Dermis blood vessel endothelial cell (primary cell): ENCODE data around the gene SMYD3. TPM values are rescaled to one million over a fixed set of nuclear protein-coding genes. Genes with fewer than 3 reads are reported as not detected.
A peak's percentile ranks its signal among the peaks of the same experiment; 100 is the strongest.

Experiments
- DNase-seq: peaks from one replicate; pipeline ENCODE4 v3.0.0; 2010
- total RNA-seq: library from RNA; depleted of rRNA; stranded (reverse); fragments of >200 nt; gene quantifications from 2 replicates; pipeline ENCODE4 v1.2.3, GENCODE V29; 2014

SMYD3 gene
- total RNA-seq, 1 donor from 2014 or later = 21.3 TPM

DNA sequence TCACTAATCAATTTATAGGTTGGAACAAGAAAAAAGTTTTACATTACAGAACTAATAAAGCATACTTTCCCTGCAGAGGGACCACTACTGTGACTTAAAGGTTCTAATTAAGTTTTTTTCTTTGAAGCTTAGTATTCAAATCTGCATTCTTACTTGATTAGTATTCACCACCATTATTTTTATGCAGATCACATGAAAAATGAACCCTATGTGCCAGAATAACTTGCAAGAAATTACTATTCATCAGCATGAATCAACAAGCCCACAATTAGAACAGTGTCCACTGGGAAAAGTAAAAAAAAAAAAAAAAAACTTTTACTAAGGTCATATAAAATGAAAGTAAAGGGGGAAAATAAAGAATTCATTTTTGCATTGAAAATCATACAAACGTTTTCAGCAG, 90.8 kb downstream of the SMYD3 start:
- DNase-seq = no peak

GRCh38 chr1:246415028-246415427, 92.1 kb downstream of the SMYD3 start:
- no peak for DNase-seq

DNA sequence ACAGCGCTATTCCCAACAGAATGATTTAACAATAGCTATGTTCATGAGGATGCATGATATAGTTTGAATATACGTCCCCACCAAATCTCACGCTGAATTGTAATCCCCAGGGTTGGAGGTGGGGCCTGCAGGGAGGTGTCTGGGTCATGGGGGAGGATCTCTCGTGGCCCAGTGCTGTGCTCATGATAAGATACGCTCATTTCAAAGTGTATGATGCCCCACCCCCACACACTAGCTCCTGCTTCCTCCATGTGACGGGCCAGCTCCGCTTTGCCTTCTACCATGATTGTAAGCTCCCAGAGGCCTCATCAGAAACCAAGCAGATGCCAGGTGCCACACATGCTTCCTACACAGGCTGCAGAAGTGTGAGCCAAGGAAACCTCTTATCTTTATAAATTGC, 93.6 kb downstream of the SMYD3 start:
- DNase-seq = no peak

DNA sequence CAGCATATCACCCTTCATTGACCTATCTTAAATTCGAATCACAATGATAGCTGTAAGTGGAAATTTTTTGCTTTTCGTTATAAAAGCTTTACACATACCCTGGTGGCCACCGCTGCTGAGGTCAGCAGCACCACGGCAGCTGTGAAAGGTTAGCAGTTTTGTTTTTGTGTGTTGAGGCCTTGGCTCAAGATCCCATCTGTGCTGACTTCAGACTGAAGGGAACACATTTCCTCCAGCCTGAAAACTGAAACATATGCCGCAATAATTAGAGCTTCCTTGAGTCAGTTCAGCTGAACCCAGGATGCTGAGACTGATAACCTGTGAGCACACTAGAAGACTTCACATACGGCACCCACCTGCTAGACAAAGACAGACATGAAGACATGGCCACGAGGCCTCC, 103.0 kb downstream of the SMYD3 start:
- DNase-seq = no peak

- no peak for DNase-seq
Observed at GRCh38 chr1:246398126-246398813, 108.8 kb downstream of the SMYD3 start.

GRCh38 chr1:246397046-246397445, 110.0 kb downstream of the SMYD3 start:
- no peak for DNase-seq

GRCh38 chr1:246396322-246396721, 110.8 kb downstream of the SMYD3 start:
- no peak for DNase-seq

DNA sequence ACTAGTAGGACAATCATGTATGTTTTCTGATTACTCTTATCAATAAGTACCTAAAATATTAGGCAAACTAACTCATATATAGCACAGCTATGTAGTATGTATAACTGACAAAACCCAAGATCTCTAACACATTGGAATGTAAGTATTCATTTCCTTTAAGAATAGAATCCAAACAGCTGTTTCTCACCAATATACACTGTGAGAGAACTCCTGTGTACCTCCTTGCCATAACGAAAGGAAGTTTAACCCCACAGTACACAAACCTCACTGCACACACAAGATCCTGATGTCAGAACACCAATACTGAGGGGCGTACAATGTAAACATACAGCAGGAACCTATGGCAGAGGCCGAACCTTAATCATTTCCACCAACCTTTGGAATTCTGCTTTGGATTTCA, 113.0 kb downstream of the SMYD3 start:
- peak; percentile 9 for DNase-seq

- DNase-seq = no peak
Observed at GRCh38 chr1:246390855-246391254, 116.2 kb downstream of the SMYD3 start.

DNA sequence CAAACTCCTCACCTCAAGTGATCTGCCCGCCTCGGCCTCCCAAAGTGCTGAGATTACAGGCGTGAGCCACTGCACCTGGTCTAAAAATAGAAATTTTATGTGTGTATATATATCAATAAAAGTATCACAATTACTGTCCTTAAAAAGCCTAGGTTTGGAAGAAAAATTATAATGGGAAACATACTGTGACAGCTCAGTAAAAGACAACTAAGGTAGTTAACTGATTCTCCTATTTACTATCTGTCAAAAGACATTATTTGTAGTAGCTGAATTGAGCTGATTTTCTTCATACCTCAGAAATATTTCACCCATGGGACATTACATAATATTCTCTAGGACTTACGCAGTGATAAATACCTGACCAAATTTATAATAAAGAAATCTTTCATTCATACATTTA, 122.5 kb downstream of the SMYD3 start:
- DNase-seq = no peak

GRCh38 chr1:246383791-246384190, 123.3 kb downstream of the SMYD3 start:
- DNase-seq = peak; percentile 55

DNA sequence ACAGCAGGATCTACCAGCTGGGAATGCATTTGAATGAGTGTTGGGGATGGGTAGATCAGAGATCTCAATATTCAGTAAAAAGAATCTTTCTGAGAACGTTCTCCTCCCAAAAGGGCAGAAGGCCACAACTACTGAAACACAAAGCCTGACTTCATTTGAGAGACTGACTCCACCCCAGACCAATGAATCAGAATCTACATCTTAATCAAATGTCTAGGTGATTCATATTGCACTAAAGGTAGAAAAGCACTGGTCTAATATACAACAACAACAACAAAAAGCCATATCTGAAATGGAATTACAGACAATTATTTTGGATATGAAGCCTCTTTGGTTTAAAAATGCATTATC, 123.9 kb downstream of the SMYD3 start:
- no peak for DNase-seq

GRCh38 chr1:246382589-246383238, 124.4 kb downstream of the SMYD3 start:
- DNase-seq = no peak

DNA sequence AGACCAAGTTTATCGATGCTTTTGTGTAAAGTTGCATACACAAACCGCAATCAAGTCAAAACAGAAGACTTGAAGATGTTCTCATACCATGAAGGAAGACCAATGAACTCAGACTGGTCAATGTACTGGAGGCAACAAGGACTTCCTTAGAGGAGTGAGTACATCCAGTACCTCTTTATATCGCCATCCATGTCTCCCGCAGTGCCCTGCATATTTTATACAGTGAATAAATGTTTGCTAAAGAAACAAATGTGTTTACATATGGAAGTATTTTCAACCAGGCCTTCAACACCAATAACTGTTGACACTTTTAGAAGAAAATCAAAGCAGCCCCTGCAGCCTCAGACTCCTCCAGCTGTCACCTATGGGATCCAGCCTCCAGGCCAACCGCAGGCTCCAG, 125.6 kb downstream of the SMYD3 start:
- DNase-seq = no peak

- DNase-seq = no peak
Observed at GRCh38 chr1:246377625-246378153, 129.4 kb downstream of the SMYD3 start.

DNA sequence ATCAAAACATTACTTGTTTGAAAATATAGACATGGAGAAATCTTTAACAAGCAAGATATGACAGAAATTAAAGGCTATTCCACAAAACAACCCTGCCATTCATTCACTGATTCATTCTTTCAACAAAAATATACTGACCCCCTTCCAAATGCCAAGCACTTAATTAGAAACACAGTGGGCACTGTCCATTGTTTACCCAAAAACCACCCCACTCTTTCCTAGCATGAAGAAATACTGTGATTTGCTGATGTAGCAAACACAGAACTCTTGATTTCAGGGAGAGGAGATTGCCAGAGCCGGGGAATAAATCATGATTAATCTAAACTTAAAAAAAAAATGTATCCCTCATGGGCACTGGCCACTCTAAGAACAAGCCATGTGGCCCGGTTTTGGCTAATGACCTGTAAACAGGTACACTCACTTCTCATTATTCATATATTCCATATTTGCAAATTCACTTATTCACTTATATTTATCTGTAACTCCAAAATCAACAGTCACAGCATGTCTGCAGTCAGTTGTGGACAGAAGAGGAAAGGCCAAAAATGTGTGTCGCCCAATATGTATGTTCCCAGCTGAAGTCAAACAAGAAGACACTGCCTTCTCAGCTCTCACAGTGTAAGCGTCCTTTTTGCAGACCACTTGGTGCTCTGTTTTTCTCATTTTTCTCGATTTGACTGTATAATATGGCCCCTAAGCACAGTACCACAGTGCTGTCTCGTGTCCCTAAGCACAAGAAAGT, 133.1 kb downstream of the SMYD3 start:
- DNase-seq = no peak

DNA sequence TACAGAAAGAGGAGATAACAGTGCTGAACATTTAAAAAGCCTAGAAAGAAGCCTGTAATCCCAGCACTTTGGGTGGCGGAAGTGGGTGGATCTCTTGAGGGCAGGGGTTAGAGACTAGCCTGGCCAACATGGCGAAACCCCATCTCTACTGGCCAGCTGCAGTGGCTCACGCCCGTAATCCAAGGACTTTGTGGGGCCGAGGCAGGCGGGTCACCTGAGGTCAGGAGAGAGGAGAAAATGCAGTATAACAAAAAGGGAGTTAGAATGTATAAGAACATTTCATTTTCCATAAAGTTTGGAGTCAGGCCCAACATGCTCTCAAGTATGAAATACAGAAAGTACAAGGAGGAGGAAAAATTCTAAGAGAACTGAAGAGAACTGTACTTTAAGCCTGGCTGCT, 134.5 kb downstream of the SMYD3 start:
- no peak for DNase-seq

DNA sequence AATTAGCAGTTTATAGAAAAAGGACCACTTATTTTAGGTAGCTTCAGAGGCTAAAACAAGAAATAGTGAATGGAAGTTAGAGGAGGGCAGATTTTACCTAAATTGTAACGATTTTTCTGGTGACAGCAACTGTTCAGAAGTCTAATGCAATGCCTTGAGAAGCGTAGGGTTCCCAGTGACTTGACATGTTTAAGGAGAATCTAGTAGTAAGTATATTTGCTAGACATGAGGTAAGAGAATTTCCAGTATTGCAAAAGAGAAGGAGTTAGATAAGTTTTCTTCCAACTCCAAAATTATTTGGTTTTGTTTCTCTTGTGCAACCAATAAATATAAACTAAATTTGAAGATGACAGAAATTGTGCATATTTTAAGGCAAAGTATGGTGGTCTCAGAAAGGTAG, 140.0 kb downstream of the SMYD3 start:
- no peak for DNase-seq

GRCh38 chr1:246365708-246366107, 141.4 kb downstream of the SMYD3 start:
- no peak for DNase-seq

- no peak for DNase-seq
Observed at GRCh38 chr1:246364415-246364941, 142.6 kb downstream of the SMYD3 start.

DNA sequence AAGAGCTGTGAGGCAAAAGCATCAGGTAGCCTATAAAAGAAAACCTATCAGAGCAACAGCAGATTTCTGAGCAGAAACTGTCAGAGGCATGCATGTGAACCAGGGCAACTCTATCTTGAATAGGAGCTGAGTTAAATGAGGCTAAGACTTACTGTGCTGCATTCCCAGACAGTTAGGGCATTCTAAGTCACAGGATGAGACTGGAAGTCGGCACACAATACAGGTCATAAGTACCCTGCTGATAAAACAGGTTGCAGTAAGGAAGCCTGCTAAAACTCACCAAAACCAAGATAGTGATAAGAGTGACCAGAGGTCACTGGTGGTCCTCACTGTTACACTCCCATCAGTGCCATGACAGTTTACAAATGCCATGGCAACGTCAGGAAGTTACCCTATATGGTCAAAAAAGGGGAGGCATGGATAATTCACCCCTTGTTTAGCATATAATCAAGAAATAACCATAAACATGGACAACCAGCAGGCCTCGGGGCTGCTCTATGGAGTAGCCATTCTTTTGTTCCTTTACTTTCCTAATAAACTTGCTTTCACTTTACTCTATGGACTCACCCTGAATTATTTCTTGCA, 150.0 kb downstream of the SMYD3 start:
- DNase-seq = peak; percentile 89

- peak; percentile 37 for DNase-seq
Observed at GRCh38 chr1:246355411-246356230, 151.5 kb downstream of the SMYD3 start.
